A375 (cell line): ENCODE results near the gene DLK2. TPM values are rescaled to one million over a fixed set of nuclear protein-coding genes. Genes with fewer than 3 reads are reported as not detected.

Source experiments
- small RNA-seq: library from RNA; depleted of rRNA; stranded (forward); fragments of <200 nt; gene quantifications from one replicate; pipeline ENCODE3, GENCODE V24; 2014
- total RNA-seq: library from RNA; depleted of rRNA; stranded (reverse); fragments of >200 nt; shearing (Covaris generic); gene quantifications from 2 replicates; pipeline ENCODE4 v1.2.3, GENCODE V29; 2014; rRNA removed

DLK2 gene
- 4.9 and 7.1 TPM in 2 replicates for total RNA-seq

GRCh38 chr6:43455531-43456428 lies at the start of gene DLK2:
DLK2 (minus strand) TSS chr6:43455548; CDS start chr6:43454825, 723 bp downstream.

GRCh38 chr6:43477235-43478007 lies 22.1 kb upstream of the DLK2 start, which contains the start of gene TJAP1:
TJAP1 (plus strand) TSS chr6:43477570; CDS start chr6:43499002, 21,432 bp downstream.

GRCh38 chr6:43427406-43428111 lies 27.8 kb downstream of the DLK2 start, which contains the start of gene ABCC10:
ABCC10 (plus strand) TSS chr6:43427541; CDS start chr6:43427979, 438 bp downstream.

Small RNAs within 50 kb of the gene (small RNA-seq; reads per million reads assigned to genes)
- gene MIR6780B (not detected), gene RNU6-1113P (not detected)

Other genes with a start within 250 kb of the DLK2 start
- 133 and 159 TPM in 2 replicates for gene DNPH1, start 226.1 kb downstream of the DLK2 start, total RNA-seq
- gene TTBK1, start 212.1 kb downstream of the DLK2 start, total RNA-seq, result not detected in 2 replicates
- not detected in 2 replicates for gene SLC22A7, start 157.3 kb downstream of the DLK2 start, total RNA-seq
- gene CRIP3, start 146.7 kb downstream of the DLK2 start, total RNA-seq, result not detected in 2 replicates
- 5.1 and 5.7 TPM in 2 replicates for gene ZNF318, start 85.9 kb downstream of the DLK2 start, total RNA-seq
- gene ABCC10, start 28.0 kb downstream of the DLK2 start, total RNA-seq, result 7.8 and 17.8 TPM in 2 replicates
- 28.4 and 32.4 TPM in 2 replicates for gene TJAP1, start 22.0 kb upstream of the DLK2 start, total RNA-seq
- 0.93 and 1.9 TPM in 2 replicates for gene LRRC73, start 54.8 kb upstream of the DLK2 start, total RNA-seq
- 79.7 and 83.5 TPM in 2 replicates for gene YIPF3, start 61.4 kb upstream of the DLK2 start, total RNA-seq
- gene POLR1C, start 61.5 kb upstream of the DLK2 start, total RNA-seq, result 40.7 and 52.3 TPM in 2 replicates
- 44.9 and 45.9 TPM in 2 replicates for gene XPO5, start 120.5 kb upstream of the DLK2 start, total RNA-seq
- gene POLH, start 120.6 kb upstream of the DLK2 start, total RNA-seq, result 7.1 and 8.1 TPM in 2 replicates
- 120 and 134 TPM in 2 replicates for gene GTPBP2, start 173.7 kb upstream of the DLK2 start, total RNA-seq
- 19.8 and 21.8 TPM in 2 replicates for gene MAD2L1BP, start 180.3 kb upstream of the DLK2 start, total RNA-seq
- not detected in 2 replicates for gene RSPH9, start 189.5 kb upstream of the DLK2 start, total RNA-seq
- gene MRPS18A, start 232.2 kb upstream of the DLK2 start, total RNA-seq, result 69.4 and 79.6 TPM in 2 replicates